ENCODE data around the gene LPIN2.
A peak's percentile ranks its signal among the peaks of the same experiment; 100 is the strongest.

LPIN2 gene

GRCh38 chr18:3015204-3015592 is 2.3 kb upstream of the LPIN2 start:
- no peak for DNase-seq (ENCODE audit: low read depth)

DNA sequence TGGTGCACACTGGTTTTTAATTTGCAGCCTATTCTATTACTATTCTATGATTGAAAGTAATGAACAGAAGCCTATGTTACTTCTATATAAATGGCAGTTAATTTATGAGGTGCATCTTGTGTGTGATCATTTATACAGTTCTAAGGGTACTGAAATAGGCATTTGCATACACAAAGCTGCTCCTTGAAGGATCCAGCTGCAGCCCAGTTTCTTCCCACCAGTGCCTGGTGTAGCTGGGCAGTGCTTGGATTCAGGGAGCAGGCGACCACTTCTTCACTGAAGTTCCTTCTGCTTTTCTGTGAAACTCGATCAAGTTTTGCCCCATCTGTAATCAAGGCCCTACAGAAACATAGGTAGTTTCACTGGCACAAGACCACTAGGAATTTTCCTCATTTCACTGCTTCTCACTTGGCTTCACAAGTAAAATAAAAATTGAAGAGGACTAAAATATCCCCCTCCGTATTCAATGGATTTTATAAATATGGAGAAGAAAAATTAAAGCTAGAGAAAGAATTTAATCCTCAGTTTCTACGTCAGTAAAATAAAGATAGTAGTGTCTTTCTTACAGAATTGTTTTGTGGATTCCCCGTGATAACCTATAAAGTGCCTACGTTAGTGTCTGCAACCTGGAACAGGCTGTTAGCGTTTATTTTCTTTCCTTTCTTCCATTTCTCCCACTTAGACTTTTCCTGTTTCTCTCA is 1.7 kb upstream of the LPIN2 start:
- DNase-seq (ENCODE audit: low read depth) = no peak
- TF ChIP-seq CTCF (IDR thresholded peaks at IDR 0.05; ENCODE audit: insufficient read depth, low read depth, low read length, missing control alignments) = no peak
- H3K4me3 ChIP-seq (ENCODE audit: low read depth, low read length) = no peak overlapping the region

More at GRCh38 chr18:3015204-3015592, 2.3 kb upstream of the LPIN2 start:
- no peak overlapping the region for H3K4me3 ChIP-seq (ENCODE audit: low read depth, low read length)
- no peak for TF ChIP-seq CTCF (IDR thresholded peaks at IDR 0.05; ENCODE audit: insufficient read depth, low read depth, low read length, missing control alignments)

DNA sequence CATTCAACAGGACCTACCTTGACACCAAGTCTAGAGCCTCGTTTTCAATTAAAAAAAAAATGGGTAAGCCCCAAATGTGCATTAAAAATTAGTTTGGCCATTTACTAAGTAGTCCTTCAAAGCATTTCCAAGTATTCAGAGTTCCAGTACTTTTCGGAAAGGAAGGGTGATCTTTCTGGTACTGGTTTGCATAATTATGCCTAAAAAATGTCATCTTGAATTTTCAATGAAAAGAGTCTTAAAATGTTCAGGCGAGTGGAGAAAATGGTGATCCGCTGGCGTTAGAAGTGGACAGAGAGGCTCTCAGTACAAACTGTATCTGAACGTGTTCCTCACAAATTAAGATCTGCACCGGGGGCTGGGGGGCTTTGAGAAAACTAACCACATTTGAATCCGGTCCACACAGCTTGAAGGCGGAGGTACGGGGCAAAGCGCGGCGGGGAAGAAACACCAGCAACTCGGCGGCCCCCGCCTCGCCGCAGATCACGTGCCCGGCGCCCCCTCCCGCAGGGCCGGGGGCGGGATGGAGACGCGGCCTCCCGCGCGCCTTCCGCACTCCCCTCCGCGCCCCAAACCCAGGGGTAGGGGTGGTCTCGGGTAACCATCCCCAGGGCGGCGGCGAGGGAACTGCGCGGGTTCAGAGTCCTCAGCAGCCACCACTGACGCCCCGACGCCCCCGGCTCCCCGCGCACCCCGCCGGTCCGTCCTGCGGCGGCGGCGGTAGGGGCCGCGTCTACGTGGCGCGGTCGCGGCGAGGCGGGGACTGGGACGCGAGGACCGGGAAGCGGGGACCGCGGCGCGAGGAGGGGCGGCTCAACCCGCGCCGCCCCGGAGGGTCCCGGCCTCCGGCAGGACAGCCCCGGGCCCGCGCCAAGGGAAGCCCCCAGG is 564 bp downstream of the LPIN2 start:
- peak; percentile 50 for DNase-seq (ENCODE audit: low read depth)
- no peak for TF ChIP-seq CTCF (IDR thresholded peaks at IDR 0.05; ENCODE audit: insufficient read depth, low read depth, low read length, missing control alignments)
- peak overlapping the region; percentile 72 for H3K4me3 ChIP-seq (ENCODE audit: low read depth, low read length)

DNA sequence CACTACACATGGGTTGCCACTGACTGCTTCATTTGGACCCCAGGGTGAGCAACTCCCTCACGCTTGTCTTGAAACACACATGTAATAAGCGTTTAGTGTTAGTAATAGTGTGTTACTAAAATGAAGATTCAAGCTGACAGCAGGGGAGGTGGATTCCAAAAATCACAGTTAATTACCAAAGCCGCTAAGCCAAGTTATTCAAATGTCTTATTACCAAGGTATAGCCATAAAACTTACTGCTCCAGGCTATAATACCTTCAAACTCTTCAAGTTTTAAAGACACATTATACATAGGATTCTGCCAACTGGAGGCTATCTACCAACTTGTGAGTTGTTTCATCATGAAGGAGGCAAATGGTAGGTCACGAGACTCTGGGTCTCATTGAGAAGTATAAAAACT is 2.9 kb downstream of the LPIN2 start:
- no peak overlapping the region for H3K4me3 ChIP-seq (ENCODE audit: low read depth, low read length)
- no peak for DNase-seq (ENCODE audit: low read depth)
- TF ChIP-seq CTCF (IDR thresholded peaks at IDR 0.05; ENCODE audit: insufficient read depth, low read depth, low read length, missing control alignments) = no peak

DNA sequence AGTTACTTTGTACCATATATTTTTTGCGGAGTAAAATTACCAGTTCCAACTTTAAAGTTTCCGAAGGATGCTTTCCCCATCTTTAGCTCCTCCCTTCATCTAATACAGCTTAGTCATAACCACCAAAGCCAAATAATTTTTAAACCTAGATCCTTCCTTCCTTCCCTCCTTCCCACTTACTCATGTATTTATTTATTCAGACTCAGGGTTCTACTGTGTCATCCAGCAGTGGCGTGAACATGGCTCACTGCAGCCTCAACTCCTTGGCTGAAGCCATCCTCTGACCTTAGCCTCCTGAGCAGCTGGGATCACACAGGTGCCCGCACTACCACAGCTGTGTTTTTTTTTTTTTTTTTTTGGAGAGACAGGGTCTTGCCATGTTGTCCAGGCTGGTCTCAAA is 4.4 kb downstream of the LPIN2 start:
- TF ChIP-seq CTCF (IDR thresholded peaks at IDR 0.05; ENCODE audit: insufficient read depth, low read depth, low read length, missing control alignments) = no peak
- H3K4me3 ChIP-seq (ENCODE audit: low read depth, low read length) = no peak overlapping the region
- no peak for DNase-seq (ENCODE audit: low read depth)

GRCh38 chr18:3007491-3007890 is 5.5 kb downstream of the LPIN2 start:
- DNase-seq (ENCODE audit: low read depth) = no peak
- no peak for TF ChIP-seq CTCF (IDR thresholded peaks at IDR 0.05; ENCODE audit: insufficient read depth, low read depth, low read length, missing control alignments)

More at GRCh38 chr18:3007491-3007890, 5.5 kb downstream of the LPIN2 start:
- H3K4me3 ChIP-seq (ENCODE audit: low read depth, low read length) = no peak overlapping the region
